Right ventricle myocardium superior (tissue), 1 donor: ENCODE measurements around the gene CDNF. TPM values are rescaled to one million over a fixed set of nuclear protein-coding genes. Genes with fewer than 3 reads are reported as not detected.

Experiments
- total RNA-seq: library from RNA; stranded (reverse); fragmentation: NEBNext Ultra II Directional; extraction: Animal tissue kit (Norgen Biotek cat#: 25700); gene quantifications from one replicate; pipeline ENCODE4 v1.2.1, GENCODE V29; 2021
- donor health status: DM: no; HTN: yes; CAD: no; lungs with severe emphysema.

Gene CDNF
- total RNA-seq, 1 donor from 2014 or later: 2.3 TPM

Other genes starting within 250 kb of the CDNF start
- 3.3 TPM for gene FAM107B, start 63.1 kb downstream of the CDNF start, total RNA-seq
- 7.3 TPM for gene HSPA14, start 269 bp upstream of the CDNF start, total RNA-seq
- 4.4 TPM for gene MSANTD7, start 269 bp upstream of the CDNF start, total RNA-seq
- gene SUV39H2, start 40.8 kb upstream of the CDNF start, total RNA-seq: 4.1 TPM
- gene DCLRE1C, start 116.1 kb upstream of the CDNF start, total RNA-seq: 2.2 TPM
- not detected for gene MEIG1, start 121.4 kb upstream of the CDNF start, total RNA-seq
- gene OLAH, start 205.9 kb upstream of the CDNF start, total RNA-seq: 0.27 TPM